Measurements from ENCODE around the gene CTU1.

GRCh38 chr19:51121257-51121656 is 13.0 kb upstream of the CTU1 start:
- TF ChIP-seq YY1 (IDR thresholded peaks at IDR 0.05; ENCODE audit: insufficient read depth, insufficient read length) (no peak), ZNF274 (IDR thresholded peaks at IDR 0.05; ENCODE audit: low read depth, low read length) (no peak), SUZ12 (IDR thresholded peaks at IDR 0.05; ENCODE audit: extremely low read depth, insufficient read depth, insufficient read length) (no peak)
